Muscle of arm (tissue), 12 donors: ENCODE results near the gene SHANK2. TPM values are rescaled to one million over a fixed set of nuclear protein-coding genes. Genes with fewer than 3 reads are reported as not detected.

Source experiments
- DNase-seq: peaks from one replicate; pipeline ENCODE4 v3.0.0-alpha.2; 2013
- polyA plus RNA-seq, 12 donors: library from polyadenylated mRNA; unstranded; fragments of 120-200 nt; gene quantifications; one replicate each; pipeline ENCODE4 v1.2.1, GENCODE V29; 2013; ENCODE audit not compliant: insufficient read length in 12 of 12

The SHANK2 gene
- polyA plus RNA-seq, 12 donors: 0.56 to 10.1 (median 1.5) TPM; not detected in 1

DNA sequence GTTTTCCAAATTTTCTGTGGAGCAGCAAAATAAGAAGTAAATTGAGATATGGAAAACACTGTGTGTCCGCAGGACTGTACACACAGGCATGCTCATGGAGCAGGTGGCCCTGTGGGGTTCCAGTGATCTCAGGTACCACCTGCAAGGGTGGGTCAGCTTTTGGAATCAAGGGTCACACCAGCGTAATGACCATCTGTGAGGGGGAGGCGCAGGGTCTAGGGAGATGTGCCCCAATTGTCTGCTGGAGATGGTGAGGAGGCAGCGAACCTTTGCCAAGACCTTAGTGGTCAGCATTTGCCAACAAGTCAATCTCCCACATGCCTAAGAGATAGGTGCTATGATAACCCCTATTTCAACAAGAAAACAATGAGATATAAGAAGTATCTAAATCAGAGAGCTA is 49.4 kb downstream of the SHANK2 start:
- no peak for DNase-seq

DNA sequence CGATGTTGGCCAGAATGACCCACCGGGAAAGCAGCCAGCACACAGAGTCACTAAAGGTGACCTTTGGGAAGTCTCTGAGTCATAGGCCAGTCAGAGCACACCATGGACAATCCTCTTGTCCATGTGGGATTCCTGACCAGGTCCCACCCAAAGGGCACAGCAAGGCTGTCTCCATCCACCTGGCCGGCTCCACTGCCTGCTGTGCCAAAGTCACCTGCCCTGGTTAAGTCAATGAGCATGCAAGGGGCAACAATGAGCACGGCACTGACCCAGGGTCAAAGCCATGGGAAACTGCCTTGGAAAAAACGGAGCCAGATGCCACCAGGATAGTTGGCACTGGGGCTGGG is 49.8 kb downstream of the SHANK2 start:
- DNase-seq: no peak

Other genes with a start within 250 kb of the SHANK2 start
- gene DHCR7, start 195.8 kb upstream of the SHANK2 start, polyA plus RNA-seq: 10 to 100 TPM in 9 of 12 donors, 1 to 10 TPM in 2, not detected in 1; 9.5 to 36.8 (median 12.8) TPM
- gene NADSYN1, start 200.6 kb upstream of the SHANK2 start, polyA plus RNA-seq: 10 to 100 TPM in 11 of 12 donors, not detected in 1; 16.0 to 63.6 (median 23.0) TPM